ENCODE data around the gene RNASE9.

- TF ChIP-seq POLR2AphosphoS5 (IDR thresholded peaks at IDR 0.05; ENCODE audit: low read depth, low read length) (no peak), SPI1 (IDR thresholded peaks at IDR 0.05; ENCODE audit: low read depth, low read length) (no peak)
Measured at GRCh38 chr14:20555845-20556244, 5.0 kb downstream of the RNASE9 start.

Measured in GM12891 (cell line).